Measurements from ENCODE around the gene LRP2. TPM values are rescaled to one million over a fixed set of nuclear protein-coding genes. Genes with fewer than 3 reads are reported as not detected.

LRP2 gene
- total and polyA plus RNA-seq, 2 of the 4 experiments (the other 2 are of a cell fraction), result not detected

DNA sequence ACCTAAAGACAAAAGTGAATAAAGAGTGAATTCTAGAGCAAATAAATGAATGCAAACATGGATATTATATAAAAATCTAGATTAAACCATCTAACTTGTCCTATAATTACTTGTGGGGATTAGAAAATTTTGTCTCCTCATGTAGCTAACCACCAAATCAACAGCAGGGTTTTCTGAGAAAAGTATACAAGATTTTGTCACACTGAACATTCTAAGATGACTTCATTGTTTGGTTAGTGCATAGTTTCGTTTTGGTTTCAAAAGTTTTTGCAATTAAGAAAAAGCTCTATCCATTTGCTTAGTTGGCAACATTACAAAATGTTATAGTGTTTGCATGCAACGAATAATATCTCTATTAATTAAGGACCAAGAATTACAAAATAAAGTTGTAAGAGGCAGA lies 125.0 kb downstream of the LRP2 start:
- no peak overlapping the region for H3K4me3 ChIP-seq (ENCODE audit: insufficient read depth, low read depth, low read length)
- no peak overlapping the region for H2AK5ac ChIP-seq (ENCODE audit: low read depth, low read length)
- no peak overlapping the region for H3K56ac ChIP-seq (ENCODE audit: extremely low read depth, insufficient read depth, low read length)
- H3K23ac ChIP-seq (ENCODE audit: low read depth, low read length), result no peak overlapping the region
- intact Hi-C loops (cut with micrococcal nuclease), result no loop called here
- no peak overlapping the region for H3K27ac ChIP-seq (ENCODE audit: insufficient read depth, low read length)
- H3K36me3 ChIP-seq (ENCODE audit: control insufficient read depth, insufficient read depth, low read length), result no peaks in the 10 kb centered on the region
- no peak overlapping the region for H3K14ac ChIP-seq (replicated peaks; ENCODE audit: low read depth, low read length)
- H4K20me1 ChIP-seq (ENCODE audit: insufficient read depth, low read length), result no peaks in the 10 kb centered on the region
- TF ChIP-seq MAFK (IDR thresholded peaks at IDR 0.05; ENCODE audit: low read depth, low read length), result no peak
- no peak for TF ChIP-seq CEBPB (IDR thresholded peaks at IDR 0.05; ENCODE audit: low read depth, low read length)
- TF ChIP-seq RAD21 (IDR thresholded peaks at IDR 0.05; ENCODE audit: low read length), result no peak
- H3K4me1 ChIP-seq (ENCODE audit: control insufficient read depth, insufficient read depth, low read length), result no peaks in the 10 kb centered on the region
- no peak overlapping the region for H2AK9ac ChIP-seq (replicated peaks; ENCODE audit: low read depth, low read length, poor library complexity)
- H3K18ac ChIP-seq (ENCODE audit: low read depth, low read length), result no peak overlapping the region
- no peak overlapping the region for H3K4ac ChIP-seq (ENCODE audit: low read depth, low read length)
- no peak overlapping the region for H2BK15ac ChIP-seq (ENCODE audit: low read depth, low read length)
- WGBS, 2 experiments (ENCODE audit: extremely low coverage in 2 of 2, insufficient read length in 1 of 2), result no CpG with 5 or more reads among the region's 2 CpGs
- no peak overlapping the region for H3K4me2 ChIP-seq (ENCODE audit: low read depth, low read length)
- H2AFZ ChIP-seq (replicated peaks; ENCODE audit: low read length, poor library complexity), result no peak overlapping the region
- dilution Hi-C loops (cut with HindIII; ENCODE audit: low sequenced_read_pairs, unreplicated experiment), result no loop called here
- POLR2A ChIA-PET (ENCODE audit: unreplicated experiment), result no interaction called here
- H3K27me3 ChIP-seq (ENCODE audit: control insufficient read depth, insufficient read depth, low read length), result no peaks in the 10 kb centered on the region
- H3K9ac ChIP-seq (ENCODE audit: low read depth, low read length), result no peak overlapping the region
- in situ Hi-C loops (cut with MboI; ENCODE audit: low sequenced_read_pairs), result no loop called here
- no peaks in the 10 kb centered on the region for H3K9me1 ChIP-seq (ENCODE audit: insufficient read depth, low read length)
- H3K9me3 ChIP-seq (ENCODE audit: control insufficient read depth, insufficient read depth, low read length), result peaks cover 2% of the 10 kb centered on the region; the same call in 1 of the 2 replicates
- no peak overlapping the region for H4K91ac ChIP-seq (ENCODE audit: insufficient read depth, low read depth, low read length)
- no TSS peak for BruUV-seq (replicated peaks)
- no peak overlapping the region for H2BK20ac ChIP-seq (ENCODE audit: low read depth, low read length)
- no peaks in the 10 kb centered on the region for H3K79me1 ChIP-seq (ENCODE audit: low read depth in 1 of 2, low read length in 2 of 2)
- no peak overlapping the region for H2BK120ac ChIP-seq (ENCODE audit: low read depth, low read length)
- no peak overlapping the region for H2BK5ac ChIP-seq (ENCODE audit: low read depth, low read length, poor library complexity, severe bottlenecking)
- CTCF ChIA-PET, result interaction anchor here (0.9 kb wide), 1 partner anchor 15 kb away, joined by 3 read pairs; no protein-coding TSS in a partner anchor
- H4K8ac ChIP-seq (ENCODE audit: low read depth in 2 of 2, low read length in 2 of 2), result no peak overlapping the region
- DNase-seq (no peak), ATAC-seq (ENCODE audit: low read depth) (no peak)
- no peak overlapping the region for H4K5ac ChIP-seq (ENCODE audit: low read depth, low read length)
